ENCODE measurements around the gene SPATS2.

The SPATS2 gene

GRCh38 chr12:49342914-49343731, 24.1 kb upstream of the SPATS2 start:
- Histone ChIP-seq H3K9ac (ENCODE audit: low read depth in 1 of 2, low read length in 2 of 2) (peak overlapping the region in 1 of 2 donors; percentile 38), H3K4me3 (ENCODE audit: low read length in 2 of 2) (peak overlapping the region; percentile 51 to 54), H3K9me3 (ENCODE audit: control insufficient read depth in 2 of 2, low read length in 2 of 2) (no peaks in the 10 kb centered on the region), H3K27ac (ENCODE audit: low read depth in 2 of 2, low read length in 2 of 2) (no peak overlapping the region), H3K4me1 (ENCODE audit: control insufficient read depth in 2 of 2, insufficient read depth in 2 of 2, low read length in 2 of 2) (peaks cover 43% of the 10 kb centered on the region in 2 donors), H3K27me3 (ENCODE audit: control insufficient read depth in 2 of 2, insufficient read depth in 2 of 2, low read length in 2 of 2) (peaks cover 29 to 37% of the 10 kb centered on the region in 2 donors), H3K36me3 (ENCODE audit: control insufficient read depth in 2 of 2, insufficient read depth in 2 of 2, low read length in 2 of 2) (no peaks in the 10 kb centered on the region)

GRCh38 chr12:49344486-49345050, 22.7 kb upstream of the SPATS2 start:
- Histone ChIP-seq H3K36me3 (ENCODE audit: control insufficient read depth in 2 of 2, insufficient read depth in 2 of 2, low read length in 2 of 2) (no peaks in the 10 kb centered on the region), H3K27ac (ENCODE audit: low read depth in 2 of 2, low read length in 2 of 2) (no peak overlapping the region), H3K27me3 (ENCODE audit: control insufficient read depth in 2 of 2, insufficient read depth in 2 of 2, low read length in 2 of 2) (peaks cover 33 to 36% of the 10 kb centered on the region in 2 donors), H3K9ac (ENCODE audit: low read depth in 1 of 2, low read length in 2 of 2) (no peak overlapping the region), H3K9me3 (ENCODE audit: control insufficient read depth in 2 of 2, low read length in 2 of 2) (no peaks in the 10 kb centered on the region), H3K4me3 (ENCODE audit: low read length in 2 of 2) (no peak overlapping the region), H3K4me1 (ENCODE audit: control insufficient read depth in 2 of 2, insufficient read depth in 2 of 2, low read length in 2 of 2) (peaks cover 47 to 48% of the 10 kb centered on the region in 2 donors)

DNA sequence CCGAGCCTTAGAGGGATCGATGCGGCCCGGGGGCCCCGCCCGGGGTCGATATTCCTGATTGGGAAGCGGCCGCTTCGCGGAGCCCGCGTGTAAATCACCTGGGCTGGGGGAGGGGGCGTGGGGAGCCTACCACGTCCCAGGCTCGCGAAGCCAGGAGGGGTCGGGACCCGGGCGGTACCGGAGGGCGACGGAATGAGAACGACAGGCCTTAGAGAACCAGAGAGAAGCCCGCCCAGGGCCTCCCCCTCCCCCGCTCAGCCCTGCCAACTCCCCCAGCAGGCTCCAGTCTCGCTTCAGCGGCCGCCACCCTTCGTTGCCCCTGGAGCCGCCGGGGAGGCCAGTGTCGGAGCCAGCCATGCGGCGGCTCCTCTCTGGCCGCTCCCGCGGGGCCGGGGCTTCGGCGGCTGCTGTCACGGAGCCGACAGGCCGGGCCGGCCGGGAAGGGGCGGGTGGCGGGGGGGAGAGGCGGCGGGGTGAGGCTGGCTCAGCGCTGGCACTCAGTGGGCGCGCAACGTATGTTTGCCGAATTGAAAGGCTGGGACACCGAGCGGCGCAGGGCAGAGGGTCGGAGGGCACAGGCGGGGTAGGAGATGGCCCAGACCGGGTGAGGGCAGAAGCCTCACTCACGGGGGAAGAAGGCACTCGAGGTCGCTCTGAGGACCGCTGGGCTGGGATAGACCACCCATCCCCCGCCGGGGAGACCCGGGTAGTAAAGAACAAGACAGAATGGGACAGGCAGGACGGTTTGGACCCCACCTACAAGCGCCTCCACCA, 22.0 kb upstream of the SPATS2 start:
- H3K36me3 ChIP-seq (ENCODE audit: control insufficient read depth in 2 of 2, insufficient read depth in 2 of 2, low read length in 2 of 2) = no peaks in the 10 kb centered on the region
- peaks cover 33 to 36% of the 10 kb centered on the region in 2 donors for H3K27me3 ChIP-seq (ENCODE audit: control insufficient read depth in 2 of 2, insufficient read depth in 2 of 2, low read length in 2 of 2)
- H3K9ac ChIP-seq (ENCODE audit: low read depth in 1 of 2, low read length in 2 of 2) = no peak overlapping the region
- H3K4me3 ChIP-seq (ENCODE audit: low read length in 2 of 2) = peak overlapping the region; percentile 27 to 48
- H3K9me3 ChIP-seq (ENCODE audit: control insufficient read depth in 2 of 2, low read length in 2 of 2) = no peaks in the 10 kb centered on the region
- no peak overlapping the region for H3K27ac ChIP-seq (ENCODE audit: low read depth in 2 of 2, low read length in 2 of 2)
- peaks cover 45 to 47% of the 10 kb centered on the region in 2 donors for H3K4me1 ChIP-seq (ENCODE audit: control insufficient read depth in 2 of 2, insufficient read depth in 2 of 2, low read length in 2 of 2)

DNA sequence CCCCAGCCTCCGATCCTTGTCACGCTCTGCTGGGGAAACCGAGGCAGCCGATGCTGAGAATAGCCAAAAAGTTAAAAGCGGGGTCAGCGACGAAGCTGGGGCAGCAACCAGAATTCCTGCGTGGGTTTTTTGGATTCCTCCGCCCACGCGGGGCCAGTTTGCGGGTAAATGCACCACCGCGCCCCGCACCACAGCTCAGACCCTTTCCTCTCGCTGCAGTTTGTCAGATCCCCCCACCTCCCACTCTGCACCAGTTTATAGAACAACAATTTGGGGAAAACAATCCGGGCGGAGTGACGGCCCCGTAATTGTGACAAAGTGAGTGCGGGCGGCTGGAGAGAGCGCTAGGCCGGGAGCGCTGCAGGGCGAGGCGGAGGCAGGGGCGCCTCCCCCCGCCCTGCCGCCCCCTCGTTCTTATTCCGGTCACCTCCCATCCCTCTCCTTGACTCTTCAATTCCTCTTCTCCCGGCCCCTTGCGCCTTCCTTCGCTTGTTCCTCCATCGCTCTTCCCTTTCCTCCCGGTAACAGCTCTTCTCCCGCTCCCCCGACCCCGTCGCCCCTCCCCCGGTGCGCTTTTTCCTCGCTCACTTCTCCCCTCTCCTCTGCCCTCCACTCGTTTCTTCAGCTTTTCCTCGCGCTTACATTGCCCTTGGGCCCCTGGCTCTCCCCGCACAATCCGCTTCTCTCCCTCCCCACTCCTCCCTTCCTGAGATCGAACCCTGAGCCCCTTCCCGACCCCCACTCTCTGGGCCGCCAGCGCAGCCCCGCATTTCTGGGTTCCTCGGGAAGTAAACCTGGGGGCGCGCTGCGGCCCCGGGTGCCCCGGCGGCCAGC, 21.2 kb upstream of the SPATS2 start:
- Histone ChIP-seq H3K27ac (ENCODE audit: low read depth in 2 of 2, low read length in 2 of 2) (no peak overlapping the region), H3K36me3 (ENCODE audit: control insufficient read depth in 2 of 2, insufficient read depth in 2 of 2, low read length in 2 of 2) (peaks cover 0 to under 1% of the 10 kb centered on the region in 2 donors), H3K27me3 (ENCODE audit: control insufficient read depth in 2 of 2, insufficient read depth in 2 of 2, low read length in 2 of 2) (peaks cover 33 to 36% of the 10 kb centered on the region in 2 donors), H3K4me3 (ENCODE audit: low read length in 2 of 2) (peak overlapping the region; percentile 48 to 62), H3K4me1 (ENCODE audit: control insufficient read depth in 2 of 2, insufficient read depth in 2 of 2, low read length in 2 of 2) (peaks cover 45 to 47% of the 10 kb centered on the region in 2 donors), H3K9ac (ENCODE audit: low read depth in 1 of 2, low read length in 2 of 2) (no peak overlapping the region), H3K9me3 (ENCODE audit: control insufficient read depth in 2 of 2, low read length in 2 of 2) (no peaks in the 10 kb centered on the region)

GRCh38 chr12:49346659-49347310, 20.5 kb upstream of the SPATS2 start, which contains the start of gene DNAJC22:
Gene DNAJC22 (plus strand): TSS chr12:49346888. CDS start chr12:49348873, 1,985 bp downstream.
- Histone ChIP-seq H3K9ac (ENCODE audit: low read depth in 1 of 2, low read length in 2 of 2) (peak within 1 kb of the TSS; percentile 15 to 69), H3K27ac (ENCODE audit: low read depth in 2 of 2, low read length in 2 of 2) (no peak within 1 kb of the TSS), H3K9me3 (ENCODE audit: control insufficient read depth in 2 of 2, low read length in 2 of 2) (no peaks in the 10 kb centered on the region), H3K4me1 (ENCODE audit: control insufficient read depth in 2 of 2, insufficient read depth in 2 of 2, low read length in 2 of 2) (peaks cover 45 to 47% of the 10 kb centered on the region in 2 donors), H3K4me3 (ENCODE audit: low read length in 2 of 2) (peak within 1 kb of the TSS; percentile 62 to 80), H3K27me3 (ENCODE audit: control insufficient read depth in 2 of 2, insufficient read depth in 2 of 2, low read length in 2 of 2) (peaks cover 33 to 36% of the 10 kb centered on the region in 2 donors), H3K36me3 (ENCODE audit: control insufficient read depth in 2 of 2, insufficient read depth in 2 of 2, low read length in 2 of 2) (peaks cover 0 to 4% of the 10 kb centered on the region in 2 donors)

DNA sequence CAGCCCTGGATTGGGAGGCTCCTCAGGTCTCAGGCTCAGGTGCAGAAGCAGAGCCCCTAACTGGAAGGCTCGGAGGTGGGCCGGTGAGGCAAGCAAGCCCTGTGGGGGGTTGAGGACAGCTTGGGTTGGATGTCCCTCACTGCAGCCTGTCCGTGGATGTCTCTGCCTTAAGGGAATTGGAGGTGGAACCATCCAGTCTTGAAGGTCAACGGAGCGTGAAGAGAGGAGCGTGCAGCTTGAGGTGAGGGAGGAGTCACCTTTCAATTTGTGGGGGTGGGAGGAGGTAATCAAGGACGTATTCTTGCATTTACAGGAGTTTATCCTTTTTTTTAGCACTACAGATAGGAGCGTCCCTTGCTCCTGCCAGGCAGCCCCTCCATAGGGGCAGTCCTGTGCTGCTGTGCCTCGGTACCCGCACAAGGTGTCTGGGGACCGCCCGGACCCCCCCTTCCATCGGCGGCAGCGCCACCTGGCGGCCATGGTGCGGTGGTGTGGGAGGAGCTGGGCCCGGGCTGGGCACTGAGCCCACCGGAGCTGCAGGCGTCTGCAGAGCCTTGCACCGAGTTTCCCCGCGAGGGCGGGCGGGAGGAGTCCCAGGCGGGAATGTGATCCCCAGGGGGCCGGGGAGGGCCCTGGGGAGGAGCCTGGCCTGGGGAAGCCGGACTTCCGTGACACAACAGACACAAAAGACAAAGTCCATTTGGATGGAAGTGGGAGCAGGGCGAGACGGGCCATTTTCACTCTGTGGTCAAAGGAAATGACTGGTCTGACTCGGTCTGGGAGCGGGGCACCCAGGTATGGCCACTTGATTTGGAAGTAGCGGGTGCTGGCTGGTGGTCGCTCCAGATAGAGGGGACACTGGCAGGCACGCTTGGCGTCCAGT, 19.7 kb upstream of the SPATS2 start:
- H3K9ac ChIP-seq (ENCODE audit: low read depth in 1 of 2, low read length in 2 of 2) = peak overlapping the region; percentile 61 to 69
- peaks cover 33 to 36% of the 10 kb centered on the region in 2 donors for H3K27me3 ChIP-seq (ENCODE audit: control insufficient read depth in 2 of 2, insufficient read depth in 2 of 2, low read length in 2 of 2)
- peak overlapping the region; percentile 52 to 67 for H3K27ac ChIP-seq (ENCODE audit: low read depth in 2 of 2, low read length in 2 of 2)

DNA sequence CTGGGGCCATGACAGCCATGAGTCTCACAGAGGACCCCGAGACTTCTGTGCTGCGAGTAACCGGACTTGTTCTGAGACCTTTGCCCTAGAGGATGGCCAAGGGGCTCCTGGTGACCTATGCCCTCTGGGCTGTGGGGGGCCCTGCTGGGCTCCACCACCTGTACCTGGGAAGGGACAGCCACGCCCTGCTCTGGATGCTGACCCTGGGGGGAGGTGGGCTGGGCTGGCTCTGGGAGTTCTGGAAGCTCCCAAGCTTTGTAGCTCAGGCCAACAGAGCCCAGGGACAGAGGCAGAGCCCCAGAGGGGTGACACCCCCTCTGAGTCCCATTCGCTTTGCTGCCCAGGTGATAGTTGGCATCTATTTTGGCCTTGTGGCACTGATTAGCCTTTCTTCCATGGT, 18.5 kb upstream of the SPATS2 start:
- Histone ChIP-seq H3K27me3 (ENCODE audit: control insufficient read depth in 2 of 2, insufficient read depth in 2 of 2, low read length in 2 of 2) (peaks cover 27 to 29% of the 10 kb centered on the region in 2 donors), H3K4me1 (ENCODE audit: control insufficient read depth in 2 of 2, insufficient read depth in 2 of 2, low read length in 2 of 2) (peaks cover 31 to 32% of the 10 kb centered on the region in 2 donors), H3K9ac (ENCODE audit: low read depth in 1 of 2, low read length in 2 of 2) (peak overlapping the region in 1 of 2 donors; percentile 69)

More for the DNA sequence above, 19.7 kb upstream of the SPATS2 start:
- Histone ChIP-seq H3K4me1 (ENCODE audit: control insufficient read depth in 2 of 2, insufficient read depth in 2 of 2, low read length in 2 of 2) (peaks cover 41 to 42% of the 10 kb centered on the region in 2 donors), H3K9me3 (ENCODE audit: control insufficient read depth in 2 of 2, low read length in 2 of 2) (no peaks in the 10 kb centered on the region), H3K36me3 (ENCODE audit: control insufficient read depth in 2 of 2, insufficient read depth in 2 of 2, low read length in 2 of 2) (peaks cover 0 to 4% of the 10 kb centered on the region in 2 donors), H3K4me3 (ENCODE audit: low read length in 2 of 2) (peak overlapping the region; percentile 62 to 80)

GRCh38 chr12:49349266-49349665, 18.0 kb upstream of the SPATS2 start:
- Histone ChIP-seq H3K36me3 (ENCODE audit: control insufficient read depth in 2 of 2, insufficient read depth in 2 of 2, low read length in 2 of 2) (peaks cover 0 to 4% of the 10 kb centered on the region in 2 donors), H3K9ac (ENCODE audit: low read depth in 1 of 2, low read length in 2 of 2) (no peak overlapping the region), H3K27me3 (ENCODE audit: control insufficient read depth in 2 of 2, insufficient read depth in 2 of 2, low read length in 2 of 2) (peaks cover 22 to 24% of the 10 kb centered on the region in 2 donors), H3K4me1 (ENCODE audit: control insufficient read depth in 2 of 2, insufficient read depth in 2 of 2, low read length in 2 of 2) (peaks cover 31 to 32% of the 10 kb centered on the region in 2 donors), H3K9me3 (ENCODE audit: control insufficient read depth in 2 of 2, low read length in 2 of 2) (no peaks in the 10 kb centered on the region), H3K4me3 (ENCODE audit: low read length in 2 of 2) (peak overlapping the region in 1 of 2 donors; percentile 80), H3K27ac (ENCODE audit: low read depth in 2 of 2, low read length in 2 of 2) (no peak overlapping the region)

More for the DNA sequence above, 18.5 kb upstream of the SPATS2 start:
- Histone ChIP-seq H3K27ac (ENCODE audit: low read depth in 2 of 2, low read length in 2 of 2) (no peak overlapping the region), H3K4me3 (ENCODE audit: low read length in 2 of 2) (peak overlapping the region; percentile 62 to 80), H3K36me3 (ENCODE audit: control insufficient read depth in 2 of 2, insufficient read depth in 2 of 2, low read length in 2 of 2) (peaks cover 0 to 4% of the 10 kb centered on the region in 2 donors), H3K9me3 (ENCODE audit: control insufficient read depth in 2 of 2, low read length in 2 of 2) (no peaks in the 10 kb centered on the region)

Measured in mucosa of rectum (tissue), 2 donors.